Measurements from ENCODE around the gene SPRING1. TPM values are rescaled to one million over a fixed set of nuclear protein-coding genes. Genes with fewer than 3 reads are reported as not detected.

SPRING1 gene
- total RNA-seq, 1 donor from 2014 or later = 50.8 TPM

GRCh38 chr12:116710370-116711150, 27.3 kb downstream of the SPRING1 start:
- DNase-seq (ENCODE audit: low read depth, low spot score) = no peak
- Mint-ChIP-seq H3K4me1 (peaks cover 47% of the 10 kb centered on the region), H3K9me3 (no peaks in the 10 kb centered on the region), H3K27me3 (ENCODE audit: low read depth) (peaks cover 20% of the 10 kb centered on the region), H3K4me3 (no peak overlapping the region), H3K27ac (ENCODE audit: unreplicated experiment) (no peak overlapping the region), H3K36me3 (ENCODE audit: low read depth) (no peaks in the 10 kb centered on the region)
- no peak for TF ChIP-seq CTCF (conservative IDR thresholded peaks at IDR 0.05)

GRCh38 chr12:116709768-116710167, 28.1 kb downstream of the SPRING1 start:
- DNase-seq (ENCODE audit: low read depth, low spot score) = no peak
- Mint-ChIP-seq H3K27ac (ENCODE audit: unreplicated experiment) (no peak overlapping the region), H3K4me1 (peaks cover 46% of the 10 kb centered on the region), H3K27me3 (ENCODE audit: low read depth) (peaks cover 20% of the 10 kb centered on the region), H3K36me3 (ENCODE audit: low read depth) (no peaks in the 10 kb centered on the region), H3K9me3 (no peaks in the 10 kb centered on the region), H3K4me3 (no peak overlapping the region)
- TF ChIP-seq CTCF (conservative IDR thresholded peaks at IDR 0.05) = no peak

GRCh38 chr12:116708826-116709756, 28.8 kb downstream of the SPRING1 start:
- H3K27ac Mint-ChIP-seq (ENCODE audit: unreplicated experiment) = no peak overlapping the region
- H3K9me3 Mint-ChIP-seq = no peaks in the 10 kb centered on the region
- peak overlapping the region; percentile 10 for H3K4me3 Mint-ChIP-seq
- H3K27me3 Mint-ChIP-seq (ENCODE audit: low read depth) = peaks cover 20% of the 10 kb centered on the region
- H3K4me1 Mint-ChIP-seq = peaks cover 46% of the 10 kb centered on the region
- no peaks in the 10 kb centered on the region for H3K36me3 Mint-ChIP-seq (ENCODE audit: low read depth)
- peak; percentile 58 for TF ChIP-seq CTCF (conservative IDR thresholded peaks at IDR 0.05)
- peak; percentile 28 for DNase-seq (ENCODE audit: low read depth, low spot score)

GRCh38 chr12:116707751-116708150, 30.1 kb downstream of the SPRING1 start:
- no peak for TF ChIP-seq CTCF (conservative IDR thresholded peaks at IDR 0.05)
- no peaks in the 10 kb centered on the region for H3K9me3 Mint-ChIP-seq
- DNase-seq (ENCODE audit: low read depth, low spot score) = no peak
- H3K27ac Mint-ChIP-seq (ENCODE audit: unreplicated experiment) = no peak overlapping the region
- peaks cover 20% of the 10 kb centered on the region for H3K27me3 Mint-ChIP-seq (ENCODE audit: low read depth)
- H3K4me1 Mint-ChIP-seq = peaks cover 39% of the 10 kb centered on the region
- no peak overlapping the region for H3K4me3 Mint-ChIP-seq
- H3K36me3 Mint-ChIP-seq (ENCODE audit: low read depth) = no peaks in the 10 kb centered on the region

GRCh38 chr12:116703214-116703795, 34.6 kb downstream of the SPRING1 start:
- Mint-ChIP-seq H3K9me3 (no peaks in the 10 kb centered on the region), H3K27ac (ENCODE audit: unreplicated experiment) (no peak overlapping the region), H3K27me3 (ENCODE audit: low read depth) (peaks cover under 1% of the 10 kb centered on the region), H3K4me1 (peaks cover 5% of the 10 kb centered on the region), H3K4me3 (no peak overlapping the region), H3K36me3 (ENCODE audit: low read depth) (no peaks in the 10 kb centered on the region)
- peak; percentile 80 for DNase-seq (ENCODE audit: low read depth, low spot score)
- TF ChIP-seq CTCF (conservative IDR thresholded peaks at IDR 0.05) = peak; percentile 98

Data from neural crest cell (in vitro differentiated cells).